GM19467 (cell line): ENCODE results near the gene RNF217.
"Not testable (repeated sequence)": the region's sequence is repeated elsewhere in the genome, so short reads cannot be mapped to it uniquely, and the experiment has no call there.

Experiments used
- ATAC-seq: cut with Tn5 transposase; IDR thresholded peaks from one replicate; pipeline ENCODE4 v1.9.1; 2021; ENCODE audit warnings: mild to moderate bottlenecking, moderate library complexity; ENCODE audit not compliant: unreplicated experiment

The RNF217 gene, protein sequence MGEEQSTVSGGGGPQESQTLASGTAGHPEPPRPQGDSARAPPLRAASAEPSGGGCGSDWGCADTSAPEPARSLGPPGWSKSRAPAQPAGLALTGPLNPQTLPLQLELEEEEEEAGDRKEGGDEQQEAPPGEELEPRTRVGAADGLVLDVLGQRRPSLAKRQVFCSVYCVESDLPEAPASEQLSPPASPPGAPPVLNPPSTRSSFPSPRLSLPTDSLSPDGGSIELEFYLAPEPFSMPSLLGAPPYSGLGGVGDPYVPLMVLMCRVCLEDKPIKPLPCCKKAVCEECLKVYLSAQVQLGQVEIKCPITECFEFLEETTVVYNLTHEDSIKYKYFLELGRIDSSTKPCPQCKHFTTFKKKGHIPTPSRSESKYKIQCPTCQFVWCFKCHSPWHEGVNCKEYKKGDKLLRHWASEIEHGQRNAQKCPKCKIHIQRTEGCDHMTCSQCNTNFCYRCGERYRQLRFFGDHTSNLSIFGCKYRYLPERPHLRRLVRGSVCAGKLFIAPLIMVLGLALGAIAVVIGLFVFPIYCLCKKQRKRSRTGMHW

DNA sequence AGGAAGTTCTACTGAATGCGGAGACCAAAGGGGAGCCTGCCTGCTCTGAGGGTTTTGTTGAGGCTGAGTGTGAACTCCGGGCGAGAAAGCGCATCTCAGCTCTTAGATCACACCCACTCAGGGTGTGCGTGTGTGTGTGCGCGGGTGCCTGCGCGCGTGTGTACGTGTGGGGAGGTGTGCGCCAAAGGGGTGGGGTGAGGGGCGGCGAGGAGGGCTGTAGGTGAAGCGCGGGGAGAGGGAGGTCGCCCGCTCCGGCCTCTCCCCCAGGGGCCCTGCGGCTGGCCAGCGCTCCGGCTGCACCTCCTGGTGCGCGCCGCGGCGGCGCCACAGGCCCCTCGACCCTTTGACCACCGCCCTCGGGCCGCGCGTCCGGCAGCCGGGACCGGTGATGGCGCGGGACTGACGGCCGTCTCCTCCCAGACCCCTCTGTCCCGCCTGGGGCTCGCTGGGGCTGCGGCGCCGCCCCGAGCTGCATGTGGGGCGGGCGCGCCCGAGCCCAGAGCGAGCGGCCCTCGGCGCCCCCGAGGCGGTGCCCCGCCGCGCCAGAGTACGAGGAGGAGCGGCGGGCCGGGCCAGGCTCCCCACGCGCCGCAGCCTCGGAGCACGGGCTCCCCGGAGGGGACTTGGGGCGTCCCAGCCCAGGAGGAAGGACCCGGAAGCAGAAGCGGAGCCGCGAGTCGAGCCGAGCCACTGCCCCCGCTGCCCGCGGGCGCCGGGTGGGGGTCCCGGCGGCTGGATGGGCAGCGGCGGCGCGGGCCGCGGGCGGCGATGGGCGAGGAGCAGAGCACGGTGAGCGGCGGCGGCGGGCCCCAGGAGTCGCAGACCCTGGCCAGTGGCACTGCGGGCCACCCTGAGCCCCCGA, at the start of gene RNF217:
TSS of gene RNF217 (plus strand) at position 661 of the 862 bp plus-strand sequence. CDS start at position 769, 108 bp downstream.
- peak; percentile 32 for ATAC-seq

DNA sequence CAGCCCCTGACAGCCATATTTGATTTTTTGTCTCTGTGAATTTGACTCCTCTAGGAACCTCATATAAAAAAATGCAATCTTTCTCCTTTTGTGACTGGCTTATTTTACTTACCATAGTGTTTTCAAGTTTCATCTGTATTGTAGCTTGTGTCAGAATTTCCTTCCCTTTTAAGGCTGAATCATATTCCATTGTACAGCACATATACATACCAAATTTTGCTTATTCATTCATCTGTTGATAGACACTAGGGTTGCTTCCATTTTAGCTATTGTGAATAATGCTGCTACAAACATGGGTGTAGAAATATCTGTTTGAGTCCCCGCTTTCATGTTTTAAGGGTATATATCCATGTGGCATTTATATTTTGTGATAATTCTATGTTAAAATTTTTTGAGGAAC, 49.2 kb upstream of the RNF217 start:
- no peak for ATAC-seq

DNA sequence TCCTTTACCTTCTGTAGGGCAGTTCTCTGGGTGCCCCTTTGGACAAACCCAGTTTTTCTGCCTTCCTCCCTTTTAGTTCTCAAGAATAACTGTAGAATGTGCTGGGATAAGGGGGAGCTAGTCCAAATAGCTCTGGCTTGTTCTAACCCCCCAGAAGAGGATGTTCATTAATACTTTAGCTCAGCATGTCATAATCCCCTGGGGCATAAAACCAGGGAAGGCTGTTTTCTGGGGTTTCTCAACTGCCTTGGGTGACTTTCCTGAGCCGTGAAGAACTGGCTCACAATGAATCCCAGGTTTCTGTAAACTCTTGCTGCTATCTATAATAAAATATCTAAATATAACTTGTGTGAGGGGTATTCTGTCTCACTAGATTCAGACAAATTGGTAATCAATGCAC, 44.5 kb upstream of the RNF217 start:
- no peak for ATAC-seq

DNA sequence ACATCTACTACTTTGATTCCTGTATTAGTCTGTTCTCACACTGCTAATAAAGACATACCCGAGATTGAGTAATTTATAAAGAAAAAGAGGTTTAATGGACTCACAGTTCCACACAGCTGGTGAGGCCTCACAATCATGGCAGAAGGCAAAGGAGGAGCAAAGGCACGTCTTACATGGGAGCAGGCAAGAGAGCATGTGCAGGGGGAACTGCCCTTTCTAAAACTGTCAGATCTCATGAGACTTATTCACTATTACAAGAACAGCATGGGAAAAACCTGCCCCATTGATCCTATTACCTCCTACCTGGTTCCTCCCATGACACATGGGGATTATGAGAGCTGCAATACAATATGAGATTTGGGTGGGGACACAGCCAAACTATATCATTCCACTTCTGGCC, 42.5 kb upstream of the RNF217 start:
- ATAC-seq, result not testable (repeated sequence)

DNA sequence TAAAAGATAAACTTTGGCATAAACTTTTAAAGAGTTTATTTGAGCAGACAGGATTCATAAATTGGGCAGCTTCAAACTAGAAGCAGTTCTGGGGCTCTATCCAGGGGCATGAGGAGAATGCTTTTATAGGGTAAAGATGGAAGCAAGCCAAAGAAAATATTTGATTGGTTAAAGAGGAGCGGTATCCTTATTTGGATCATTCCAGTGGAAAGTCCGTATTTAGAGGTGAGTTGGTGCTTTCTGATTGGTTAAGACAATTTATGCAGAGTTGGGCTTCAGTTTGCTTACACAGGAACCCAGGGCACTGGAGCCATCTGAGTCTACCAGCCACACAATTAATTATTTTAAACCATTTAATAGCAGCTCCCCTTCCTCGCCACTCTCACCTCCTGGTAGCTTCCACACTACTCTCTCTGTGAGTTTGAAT, 37.9 kb upstream of the RNF217 start:
- no peak for ATAC-seq

DNA sequence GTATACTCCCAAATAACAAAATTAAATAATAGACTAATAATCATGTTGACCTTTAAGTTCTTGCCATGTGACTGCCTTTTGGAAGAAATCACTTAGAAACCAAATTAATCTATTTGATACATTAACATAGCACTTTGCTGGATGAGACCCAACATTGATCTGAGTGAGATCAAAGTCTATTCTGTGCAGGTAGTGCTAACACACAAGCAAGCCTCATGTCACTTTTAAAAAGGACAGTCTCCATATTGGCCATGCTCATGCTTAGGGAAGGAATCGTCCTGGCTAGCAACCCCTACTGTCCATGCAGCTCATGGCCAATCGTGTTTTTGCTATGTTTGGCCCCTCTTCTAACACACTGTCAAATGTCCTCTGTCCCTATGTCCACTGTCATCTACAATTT, 35.8 kb upstream of the RNF217 start:
- no peak for ATAC-seq

DNA sequence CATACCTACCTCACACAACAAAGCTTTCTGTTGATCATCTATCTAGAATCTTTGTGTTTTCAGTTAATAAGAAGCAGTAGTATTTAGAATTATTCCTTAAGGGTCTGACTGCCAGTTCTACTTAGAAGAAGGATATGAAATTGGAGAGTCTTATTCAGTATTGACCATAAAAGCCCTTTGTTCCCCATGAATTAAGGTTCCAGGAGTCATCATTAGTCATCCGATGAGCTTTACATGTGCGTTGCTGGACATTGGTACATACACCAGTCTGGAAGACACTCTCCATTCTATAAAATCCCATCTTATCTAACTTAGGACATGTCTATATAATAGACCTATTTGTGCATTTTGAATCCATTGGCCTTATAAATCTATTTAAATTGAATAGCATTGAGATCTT, 34.4 kb upstream of the RNF217 start:
- no peak for ATAC-seq

DNA sequence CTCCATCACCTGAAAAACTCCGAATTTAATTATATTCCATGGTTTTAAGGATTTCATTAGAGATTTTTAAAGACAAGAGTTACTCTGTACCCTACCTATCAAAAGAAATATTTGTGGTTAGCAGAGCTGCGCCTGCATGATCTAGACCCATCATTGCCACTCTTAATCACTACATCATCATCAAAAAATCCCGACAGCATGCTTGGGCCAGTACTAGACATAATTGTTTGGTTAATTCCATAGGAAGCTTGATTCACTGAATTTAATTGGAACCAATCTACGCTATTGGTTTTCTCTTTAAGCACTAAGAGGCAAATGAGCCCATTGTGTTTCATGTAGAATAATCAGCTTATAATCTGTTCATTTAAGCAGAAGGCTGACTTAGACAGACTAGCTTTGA, 33.4 kb upstream of the RNF217 start:
- no peak for ATAC-seq

DNA sequence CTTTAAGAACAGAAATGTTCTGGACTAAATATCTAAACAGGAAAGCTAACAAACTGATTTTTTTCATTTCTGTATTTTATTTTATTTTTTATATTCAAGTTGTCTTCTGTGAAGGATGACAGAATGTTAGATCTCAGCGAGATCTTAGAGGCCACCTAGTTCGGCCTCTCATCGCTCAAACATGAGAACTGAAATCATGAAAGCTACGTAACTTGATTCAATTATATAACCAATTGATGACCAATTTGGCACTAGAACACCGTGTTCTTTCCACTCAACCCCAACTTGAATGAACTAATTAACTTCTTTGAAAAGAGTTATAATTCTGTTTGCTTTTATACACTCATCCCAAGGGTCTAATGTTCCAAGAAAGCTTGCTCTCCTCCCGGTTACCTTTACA, 24.6 kb upstream of the RNF217 start:
- ATAC-seq, result no peak

DNA sequence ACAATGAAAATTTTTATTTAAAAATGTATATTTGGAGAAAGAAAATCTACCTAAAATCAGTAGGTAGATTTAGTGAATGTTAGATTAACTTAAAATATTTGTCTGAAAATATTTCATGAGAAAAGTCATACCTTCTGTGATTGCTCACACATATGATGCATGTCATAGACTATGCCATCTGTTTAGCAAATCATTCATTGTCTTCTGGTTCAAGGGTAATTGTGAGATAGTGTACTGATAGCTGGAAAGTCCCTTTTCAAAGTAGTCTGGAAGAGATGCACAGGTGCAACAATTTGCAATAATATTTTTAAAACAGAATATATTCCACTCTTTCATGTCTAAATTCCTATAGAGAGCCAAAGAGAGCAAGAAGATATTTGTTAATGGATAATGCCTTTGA, 21.0 kb upstream of the RNF217 start:
- ATAC-seq, result peak; percentile 58

DNA sequence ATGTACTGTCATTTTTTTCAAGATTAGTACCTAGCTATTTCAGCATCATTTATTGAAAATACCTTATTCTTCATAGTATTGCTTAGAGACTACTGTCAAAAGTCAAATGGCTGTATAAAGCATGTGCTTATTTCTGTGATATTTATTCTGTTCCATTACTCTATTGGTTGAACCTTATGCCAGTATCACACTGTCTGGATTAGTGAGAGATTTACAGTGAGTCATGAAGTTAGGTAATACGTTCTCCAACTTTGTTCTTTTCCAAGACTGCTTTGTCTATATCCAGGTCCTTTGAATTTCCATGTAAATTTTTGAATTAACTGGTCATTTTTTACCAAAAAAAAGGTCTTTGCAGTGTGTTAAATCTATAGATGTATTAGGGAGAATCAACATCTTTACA, 18.6 kb upstream of the RNF217 start:
- ATAC-seq, result no peak

DNA sequence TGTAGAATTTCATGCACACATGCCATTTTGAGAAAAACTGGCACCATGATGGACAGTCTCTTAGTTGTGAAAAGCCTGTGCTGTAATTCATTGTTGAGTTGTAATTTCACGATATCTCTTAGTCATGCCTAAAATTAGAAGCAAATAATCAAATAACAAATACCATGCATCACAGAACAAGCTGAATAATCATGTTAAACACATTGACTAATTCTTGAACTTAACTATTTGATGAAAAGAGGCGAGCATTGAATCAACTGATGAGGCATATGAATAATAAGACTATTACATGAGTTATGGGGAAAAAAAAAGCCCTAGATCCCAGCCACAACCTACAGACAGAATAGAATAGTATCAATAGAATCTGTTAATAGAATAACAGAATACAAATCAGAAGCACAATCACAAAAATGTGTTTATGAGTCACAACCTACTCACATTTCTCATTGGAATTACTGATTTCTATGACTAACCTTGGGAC, 14.2 kb upstream of the RNF217 start:
- ATAC-seq, result no peak

DNA sequence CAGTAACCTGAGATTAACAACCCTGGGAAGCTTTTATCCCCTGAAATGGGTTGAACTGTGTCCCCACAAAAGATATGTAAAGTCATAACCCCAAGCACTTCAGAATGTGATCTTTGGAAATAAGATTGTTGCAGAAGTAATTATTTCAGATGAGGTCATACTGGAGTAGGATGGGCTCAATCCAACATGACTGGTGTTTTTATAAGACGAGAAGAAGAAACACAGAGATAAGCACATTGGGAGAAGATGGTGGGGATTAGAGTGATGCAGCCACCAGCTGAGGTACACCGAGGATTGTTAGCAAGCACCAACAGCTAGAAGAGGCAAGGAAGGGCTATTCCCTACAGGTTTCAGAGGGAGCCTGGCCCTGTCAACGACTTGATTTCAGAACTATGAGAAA, 12.5 kb upstream of the RNF217 start:
- no peak for ATAC-seq

DNA sequence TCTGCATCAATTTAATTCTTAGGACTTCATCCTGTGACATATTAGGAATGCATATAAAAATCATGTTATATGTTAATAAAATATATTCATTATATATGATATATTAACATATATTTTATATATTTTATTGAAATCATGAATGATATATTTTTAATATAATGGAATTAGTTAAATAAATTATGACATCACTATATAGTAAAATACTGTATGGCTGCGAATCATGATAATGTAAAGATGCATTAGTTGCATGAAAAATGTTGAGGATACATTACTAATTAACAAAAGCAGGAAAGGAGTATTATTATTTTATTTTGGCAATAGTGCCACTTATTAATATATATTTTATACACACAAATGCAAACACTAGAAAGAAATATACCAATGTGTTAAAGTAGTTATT, 8.4 kb upstream of the RNF217 start:
- no peak for ATAC-seq

DNA sequence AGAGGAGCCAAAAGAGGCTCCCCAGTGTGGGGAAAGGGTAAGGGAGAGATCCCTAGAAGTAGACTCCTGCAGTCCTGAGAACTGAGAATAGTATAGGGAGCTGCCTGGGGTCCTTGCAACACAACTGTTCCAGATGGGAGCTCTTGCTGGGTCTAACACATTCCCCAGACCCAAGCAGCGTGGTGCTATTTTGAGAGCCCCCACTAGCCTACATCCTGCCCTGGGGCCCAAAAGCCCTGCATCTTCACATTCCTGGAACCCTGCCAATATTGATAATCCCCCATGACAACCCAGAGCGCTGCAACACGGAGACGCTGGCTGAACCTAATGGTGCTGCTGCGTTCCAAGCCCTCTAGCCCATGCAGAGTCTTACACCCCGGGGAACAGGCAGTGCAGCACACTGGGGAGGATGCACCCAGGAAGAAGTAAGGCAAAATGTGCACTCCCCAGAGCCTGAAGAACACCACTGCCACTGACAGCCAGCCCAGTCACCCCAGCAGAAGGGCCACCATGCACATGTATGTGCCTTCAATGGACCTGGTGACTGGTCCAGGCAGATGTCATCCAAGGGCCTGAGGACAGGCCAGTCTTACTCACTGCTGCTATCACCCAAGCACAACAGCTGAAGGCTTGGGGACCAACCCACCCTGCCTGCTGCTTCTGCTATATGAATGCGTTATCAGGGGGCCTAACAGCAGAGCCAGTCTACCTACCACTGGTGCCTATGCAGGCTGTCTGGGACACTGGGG, 7.0 kb upstream of the RNF217 start:
- ATAC-seq, result no peak

DNA sequence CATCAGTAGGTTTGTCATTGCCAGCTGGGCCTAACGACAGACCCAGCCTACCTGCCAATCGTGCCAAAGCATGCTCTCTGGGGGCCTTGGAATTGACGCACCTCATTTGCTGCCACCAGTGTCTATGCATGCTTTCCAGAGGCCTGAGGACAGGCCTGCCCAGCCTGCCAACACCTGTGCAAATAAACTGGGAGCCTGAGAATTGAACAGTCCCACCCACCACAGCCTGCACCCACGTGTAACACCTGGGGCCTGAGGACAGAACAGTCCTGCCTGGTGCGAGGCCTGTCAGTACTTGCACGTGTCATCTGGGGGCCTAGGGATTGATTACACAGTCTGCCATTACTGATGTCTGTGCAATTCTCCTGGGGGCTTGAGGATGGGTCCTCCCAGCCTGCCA, 6.2 kb upstream of the RNF217 start:
- ATAC-seq, result no peak

DNA sequence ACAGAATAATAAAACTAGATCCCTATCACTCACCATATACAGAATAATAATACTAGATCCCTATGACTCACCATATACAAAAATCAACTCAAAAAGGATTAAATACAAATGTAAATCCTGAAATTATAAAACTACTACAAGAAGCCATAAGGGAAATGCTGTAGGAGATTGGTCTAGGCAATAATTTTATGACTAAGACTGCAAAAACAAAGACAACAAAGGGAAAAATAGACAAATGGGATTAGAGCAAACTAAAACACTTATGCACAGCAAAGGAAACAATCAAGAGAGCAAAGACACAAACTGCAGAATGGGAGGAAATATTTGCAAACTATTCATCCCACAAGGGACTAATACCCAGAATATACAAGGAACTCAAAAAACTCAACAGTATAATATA, 4.1 kb upstream of the RNF217 start:
- ATAC-seq, result no peak

DNA sequence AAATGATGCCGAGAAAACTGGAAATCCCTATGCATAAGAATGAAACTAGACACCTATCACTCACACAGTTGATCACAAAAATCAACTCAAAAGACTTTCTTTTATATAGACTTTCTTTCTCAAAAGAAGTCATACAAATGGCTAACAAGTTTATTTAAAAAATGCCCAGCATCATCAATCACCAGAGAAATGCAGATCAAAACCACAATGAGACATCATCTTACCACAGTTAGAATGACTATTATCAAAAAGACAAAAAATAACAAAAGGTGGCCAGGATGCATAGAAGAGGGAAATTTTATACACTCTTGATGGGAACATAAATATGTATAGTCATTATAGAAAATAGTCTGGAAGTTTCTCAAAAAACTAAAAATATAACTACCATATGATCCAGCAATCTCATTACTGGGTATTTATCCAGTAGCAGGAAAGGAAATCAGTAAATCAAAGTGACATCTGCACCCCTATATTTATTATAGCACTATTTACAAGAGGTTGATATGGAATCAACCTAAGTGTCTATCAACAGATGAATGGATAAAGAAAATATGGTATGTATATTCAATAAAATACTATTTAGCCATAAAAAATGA, 3.4 kb upstream of the RNF217 start:
- ATAC-seq, result no peak

DNA sequence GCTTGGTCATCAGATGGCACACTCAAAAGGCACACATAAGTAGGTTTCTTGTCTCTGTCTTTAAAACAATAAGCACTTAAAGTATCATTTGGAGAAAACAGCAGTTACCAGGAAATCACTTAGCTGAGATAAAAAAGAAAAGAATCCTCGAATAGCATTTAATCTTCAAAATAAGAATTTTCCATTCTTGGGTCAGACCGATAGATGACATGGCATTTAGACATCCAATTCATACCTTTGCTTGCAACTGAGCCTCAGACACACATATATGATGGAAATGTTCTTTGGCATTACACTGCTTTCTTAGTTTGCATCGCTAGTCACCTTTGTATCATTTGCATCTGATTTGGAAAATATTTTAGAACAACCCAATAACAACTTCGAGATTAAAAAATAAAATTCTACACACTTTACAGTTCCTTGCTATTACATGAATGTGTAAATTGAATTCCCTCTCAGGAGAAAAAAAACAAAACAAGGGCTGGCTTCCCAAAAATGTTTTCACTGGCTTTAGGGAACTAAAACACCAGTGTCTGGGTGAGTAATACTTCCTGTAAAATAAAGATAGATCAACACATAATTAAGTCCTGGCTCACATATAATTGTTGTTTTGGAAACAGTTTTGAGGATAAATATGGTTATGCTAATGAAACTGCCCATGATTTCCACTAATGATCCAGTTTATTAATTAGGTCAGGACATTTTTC, 1.3 kb upstream of the RNF217 start:
- ATAC-seq, result no peak

DNA sequence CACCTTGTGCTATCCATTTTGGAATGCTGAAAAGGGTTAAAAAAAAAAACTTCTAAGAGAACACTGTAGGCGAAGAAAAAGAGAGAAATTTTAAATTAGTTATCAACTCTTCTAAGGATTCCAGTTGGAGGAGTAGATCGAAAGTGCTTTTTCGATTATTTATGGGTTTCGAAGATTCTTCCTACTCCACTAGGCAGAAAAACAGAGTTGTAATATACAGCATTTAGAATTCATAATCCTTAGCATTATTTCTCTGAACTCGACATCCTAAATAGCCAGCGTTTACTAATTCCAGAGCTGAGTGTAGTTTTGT, 817 bp upstream of the RNF217 start:
- no peak for ATAC-seq
